Measurements from ENCODE around the gene CSNK1E.
A peak's percentile ranks its signal among the peaks of the same experiment; 100 is the strongest.

The CSNK1E gene

GRCh38 chr22:38327805-38328204 lies 10.6 kb upstream of the CSNK1E start:
- no peak for DNase-seq (ENCODE audit: low read depth)

GRCh38 chr22:38327396-38327795 lies 10.2 kb upstream of the CSNK1E start:
- no peak for DNase-seq (ENCODE audit: low read depth)

- DNase-seq (ENCODE audit: low read depth): no peak
These were observed 8.4 kb upstream of the CSNK1E start for GRCh38 chr22:38325587-38325986.

- DNase-seq (ENCODE audit: low read depth): no peak
These were observed 3.6 kb upstream of the CSNK1E start for GRCh38 chr22:38320605-38321402.

GRCh38 chr22:38318792-38319773 lies 1.9 kb upstream of the CSNK1E start:
- DNase-seq (ENCODE audit: low read depth): no peak

GRCh38 chr22:38317995-38318715 lies 922 bp upstream of the CSNK1E start:
- no peak for DNase-seq (ENCODE audit: low read depth)

- peak; percentile 48 for DNase-seq (ENCODE audit: low read depth)
These were observed 690 bp downstream of the CSNK1E start for GRCh38 chr22:38316364-38317121.

GRCh38 chr22:38315823-38316363 lies 1.3 kb downstream of the CSNK1E start:
- DNase-seq (ENCODE audit: low read depth): no peak

GRCh38 chr22:38314933-38315822 lies 2.1 kb downstream of the CSNK1E start:
- DNase-seq (ENCODE audit: low read depth): no peak

- no peak for DNase-seq (ENCODE audit: low read depth)
These were observed 2.9 kb downstream of the CSNK1E start for GRCh38 chr22:38314051-38314932.

GRCh38 chr22:38313384-38313955 lies 3.8 kb downstream of the CSNK1E start:
- DNase-seq (ENCODE audit: low read depth): no peak

- no peak for DNase-seq (ENCODE audit: low read depth)
These were observed 4.9 kb downstream of the CSNK1E start for GRCh38 chr22:38312261-38312800.

GRCh38 chr22:38311323-38311620 lies 6.0 kb downstream of the CSNK1E start:
- DNase-seq (ENCODE audit: low read depth): no peak

GRCh38 chr22:38310518-38311322 lies 6.5 kb downstream of the CSNK1E start:
- no peak for DNase-seq (ENCODE audit: low read depth)

GRCh38 chr22:38309614-38310517 lies 7.4 kb downstream of the CSNK1E start:
- no peak for DNase-seq (ENCODE audit: low read depth)

GRCh38 chr22:38308791-38309498 lies 8.3 kb downstream of the CSNK1E start:
- DNase-seq (ENCODE audit: low read depth): no peak
